Measurements from ENCODE around the gene TATDN2.
"Not testable (repeated sequence)": the region's sequence is repeated elsewhere in the genome, so short reads cannot be mapped to it uniquely, and the experiment has no call there.

Gene TATDN2

GRCh38 chr3:10291641-10292040 is 43.4 kb downstream of the TATDN2 start:
- Histone ChIP-seq H4K8ac (ENCODE audit: low read depth, low read length) (no peak overlapping the region), H3K4me3 (ENCODE audit: low read length) (no peak overlapping the region), H2BK5ac (ENCODE audit: low read length) (no peak overlapping the region), H2AK5ac (ENCODE audit: low read length) (no peak overlapping the region), H3K36me3 (ENCODE audit: control insufficient read depth, insufficient read depth, low read length) (no peaks in the 10 kb centered on the region), H3K9ac (ENCODE audit: low read length) (no peak overlapping the region), H3K18ac (ENCODE audit: low read length) (no peak overlapping the region), H3K79me2 (ENCODE audit: control insufficient read depth, insufficient read depth, low read length) (no peaks in the 10 kb centered on the region), H3K4me1 (ENCODE audit: control insufficient read depth, low read depth, low read length) (peaks cover 4% of the 10 kb centered on the region), H2BK15ac (replicated peaks; ENCODE audit: low read depth) (no peak overlapping the region), H3K23ac (ENCODE audit: low read length) (no peak overlapping the region), H3K56ac (ENCODE audit: low read length) (no peak overlapping the region), H2BK120ac (ENCODE audit: low read depth, low read length) (no peak overlapping the region), H4K5ac (ENCODE audit: low read length) (no peak overlapping the region), H3K27ac (ENCODE audit: low read depth, low read length) (no peak overlapping the region), H3K79me1 (ENCODE audit: low read length) (no peaks in the 10 kb centered on the region), H3K4ac (ENCODE audit: low read depth, low read length) (no peak overlapping the region), H3K4me2 (ENCODE audit: low read length) (no peak overlapping the region), H3K27me3 (ENCODE audit: insufficient read depth, low read length, poor library complexity) (no peaks in the 10 kb centered on the region)
- no peak for DNase-seq
- no CpG with 5 or more reads among the region's 6 CpGs for WGBS (ENCODE audit: extremely low coverage, insufficient coverage, low lambda C conversion rate)

- H3K4me1 ChIP-seq (ENCODE audit: control insufficient read depth, low read depth, low read length): no peaks in the 10 kb centered on the region
- whole genome bisulfite sequencing (ENCODE audit: extremely low coverage, insufficient coverage, low lambda C conversion rate): no CpG with 5 or more reads among the region's 12 CpGs
- H2BK5ac ChIP-seq (ENCODE audit: low read length): no peak within 1 kb of the TSS
- no peaks in the 10 kb centered on the region for H3K79me2 ChIP-seq (ENCODE audit: control insufficient read depth, insufficient read depth, low read length)
- no peak within 1 kb of the TSS for H3K4me2 ChIP-seq (ENCODE audit: low read length)
- H4K5ac ChIP-seq (ENCODE audit: low read length): no peak within 1 kb of the TSS
- no peak within 1 kb of the TSS for H2AK5ac ChIP-seq (ENCODE audit: low read length)
- no peak within 1 kb of the TSS for H3K4me3 ChIP-seq (ENCODE audit: low read length)
- H3K27me3 ChIP-seq (ENCODE audit: insufficient read depth, low read length, poor library complexity): no peaks in the 10 kb centered on the region
- H3K9ac ChIP-seq (ENCODE audit: low read length): no peak within 1 kb of the TSS
- no peak within 1 kb of the TSS for H4K8ac ChIP-seq (ENCODE audit: low read depth, low read length)
- no peaks in the 10 kb centered on the region for H3K36me3 ChIP-seq (ENCODE audit: control insufficient read depth, insufficient read depth, low read length)
- H2BK120ac ChIP-seq (ENCODE audit: low read depth, low read length): no peak within 1 kb of the TSS
- no peak within 1 kb of the TSS for H3K27ac ChIP-seq (ENCODE audit: low read depth, low read length)
- H3K23ac ChIP-seq (ENCODE audit: low read length): no peak within 1 kb of the TSS
- H2BK15ac ChIP-seq (replicated peaks; ENCODE audit: low read depth): no peak within 1 kb of the TSS
- no peak within 1 kb of the TSS for H3K4ac ChIP-seq (ENCODE audit: low read depth, low read length)
- DNase-seq: no peak
- no peak within 1 kb of the TSS for H3K18ac ChIP-seq (ENCODE audit: low read length)
- no peak within 1 kb of the TSS for H3K56ac ChIP-seq (ENCODE audit: low read length)
- no peaks in the 10 kb centered on the region for H3K79me1 ChIP-seq (ENCODE audit: low read length)
Observed at GRCh38 chr3:10292505-10293419, 44.5 kb downstream of the TATDN2 start, which contains the start of gene GHRL. TSS of gene GHRL (minus strand) at chr3:10292947. CDS start at chr3:10290180, 2,767 bp downstream.

- no peak overlapping the region for H3K4me2 ChIP-seq (ENCODE audit: low read length)
- H3K27me3 ChIP-seq (ENCODE audit: insufficient read depth, low read length, poor library complexity): no peaks in the 10 kb centered on the region
- H3K4ac ChIP-seq (ENCODE audit: low read depth, low read length): no peak overlapping the region
- H3K4me3 ChIP-seq (ENCODE audit: low read length): no peak overlapping the region
- no peak overlapping the region for H2AK5ac ChIP-seq (ENCODE audit: low read length)
- H2BK15ac ChIP-seq (replicated peaks; ENCODE audit: low read depth): no peak overlapping the region
- H2BK120ac ChIP-seq (ENCODE audit: low read depth, low read length): no peak overlapping the region
- no peaks in the 10 kb centered on the region for H3K79me2 ChIP-seq (ENCODE audit: control insufficient read depth, insufficient read depth, low read length)
- no peak overlapping the region for H3K27ac ChIP-seq (ENCODE audit: low read depth, low read length)
- H3K36me3 ChIP-seq (ENCODE audit: control insufficient read depth, insufficient read depth, low read length): no peaks in the 10 kb centered on the region
- no peak overlapping the region for H4K8ac ChIP-seq (ENCODE audit: low read depth, low read length)
- no peak overlapping the region for H2BK5ac ChIP-seq (ENCODE audit: low read length)
- no CpG with 5 or more reads among the region's 12 CpGs for WGBS (ENCODE audit: extremely low coverage, insufficient coverage, low lambda C conversion rate)
- no peak overlapping the region for H3K56ac ChIP-seq (ENCODE audit: low read length)
- no peak overlapping the region for H4K5ac ChIP-seq (ENCODE audit: low read length)
- H3K79me1 ChIP-seq (ENCODE audit: low read length): no peaks in the 10 kb centered on the region
- H3K9ac ChIP-seq (ENCODE audit: low read length): no peak overlapping the region
- no peak for DNase-seq
- no peak overlapping the region for H3K18ac ChIP-seq (ENCODE audit: low read length)
- H3K4me1 ChIP-seq (ENCODE audit: control insufficient read depth, low read depth, low read length): no peaks in the 10 kb centered on the region
- no peak overlapping the region for H3K23ac ChIP-seq (ENCODE audit: low read length)
Observed at GRCh38 chr3:10294030-10294586, 45.8 kb downstream of the TATDN2 start.

- H3K79me2 ChIP-seq (ENCODE audit: control insufficient read depth, insufficient read depth, low read length); H3K27ac ChIP-seq (ENCODE audit: low read depth, low read length); DNase-seq; H4K5ac ChIP-seq (ENCODE audit: low read length); H3K18ac ChIP-seq (ENCODE audit: low read length); H4K8ac ChIP-seq (ENCODE audit: low read depth, low read length); H2BK120ac ChIP-seq (ENCODE audit: low read depth, low read length); H3K56ac ChIP-seq (ENCODE audit: low read length); H2BK15ac ChIP-seq (replicated peaks; ENCODE audit: low read depth); H2AK5ac ChIP-seq (ENCODE audit: low read length); H3K4me1 ChIP-seq (ENCODE audit: control insufficient read depth, low read depth, low read length); H3K27me3 ChIP-seq (ENCODE audit: insufficient read depth, low read length, poor library complexity); H3K36me3 ChIP-seq (ENCODE audit: control insufficient read depth, insufficient read depth, low read length); H3K79me1 ChIP-seq (ENCODE audit: low read length); H3K23ac ChIP-seq (ENCODE audit: low read length); H3K4ac ChIP-seq (ENCODE audit: low read depth, low read length); H3K9ac ChIP-seq (ENCODE audit: low read length); H2BK5ac ChIP-seq (ENCODE audit: low read length); H3K4me3 ChIP-seq (ENCODE audit: low read length); H3K4me2 ChIP-seq (ENCODE audit: low read length): not testable (repeated sequence)
- WGBS (ENCODE audit: extremely low coverage, insufficient coverage, low lambda C conversion rate): no CpG with 5 or more reads among the region's 1 CpG
Observed at GRCh38 chr3:10298064-10298463, 49.8 kb downstream of the TATDN2 start.

- no CpG with 5 or more reads among the region's 2 CpGs for WGBS (ENCODE audit: extremely low coverage, insufficient coverage, low lambda C conversion rate)
- no peak overlapping the region for H3K23ac ChIP-seq (ENCODE audit: low read length)
- H3K27ac ChIP-seq (ENCODE audit: low read depth, low read length): no peak overlapping the region
- H2BK120ac ChIP-seq (ENCODE audit: low read depth, low read length): no peak overlapping the region
- no peak overlapping the region for H2BK15ac ChIP-seq (replicated peaks; ENCODE audit: low read depth)
- no peak overlapping the region for H3K4me2 ChIP-seq (ENCODE audit: low read length)
- H4K5ac ChIP-seq (ENCODE audit: low read length): no peak overlapping the region
- H3K56ac ChIP-seq (ENCODE audit: low read length): no peak overlapping the region
- H3K27me3 ChIP-seq (ENCODE audit: insufficient read depth, low read length, poor library complexity): no peaks in the 10 kb centered on the region
- H3K4me1 ChIP-seq (ENCODE audit: control insufficient read depth, low read depth, low read length): no peaks in the 10 kb centered on the region
- H3K79me2 ChIP-seq (ENCODE audit: control insufficient read depth, insufficient read depth, low read length): no peaks in the 10 kb centered on the region
- H2AK5ac ChIP-seq (ENCODE audit: low read length): no peak overlapping the region
- no peak overlapping the region for H3K9ac ChIP-seq (ENCODE audit: low read length)
- no peak overlapping the region for H3K4me3 ChIP-seq (ENCODE audit: low read length)
- H3K79me1 ChIP-seq (ENCODE audit: low read length): no peaks in the 10 kb centered on the region
- H2BK5ac ChIP-seq (ENCODE audit: low read length): no peak overlapping the region
- H3K18ac ChIP-seq (ENCODE audit: low read length): no peak overlapping the region
- H3K36me3 ChIP-seq (ENCODE audit: control insufficient read depth, insufficient read depth, low read length): peaks cover 10% of the 10 kb centered on the region
- H4K8ac ChIP-seq (ENCODE audit: low read depth, low read length): no peak overlapping the region
- H3K4ac ChIP-seq (ENCODE audit: low read depth, low read length): no peak overlapping the region
- DNase-seq: no peak
Observed at GRCh38 chr3:10299175-10299574, 50.9 kb downstream of the TATDN2 start.

Measured in mesendoderm (in vitro differentiated cells).